HFF-Myc (cell line): ENCODE measurements around the gene HUS1.

ENCODE experiments used
- DNase-seq: peaks from one replicate; pipeline ENCODE4 v3.0.0-alpha.2; 2011; ENCODE audit warnings: low read depth; ENCODE audit errors: extremely low read depth
- H3K4me3 ChIP-seq: replicated peaks from 2 replicates; pipeline ENCODE4 v1.5.1; 2011; ENCODE audit warnings: low read depth, mild to moderate bottlenecking, control low read depth, low read length
- CTCF ChIP-seq: IDR thresholded peaks from 2 replicates; pipeline ENCODE4 v1.5.1; 2012; ENCODE audit warnings: mild to moderate bottlenecking, low read depth, low read length, control low read depth; ENCODE audit errors: missing control alignments

The HUS1 gene

DNA sequence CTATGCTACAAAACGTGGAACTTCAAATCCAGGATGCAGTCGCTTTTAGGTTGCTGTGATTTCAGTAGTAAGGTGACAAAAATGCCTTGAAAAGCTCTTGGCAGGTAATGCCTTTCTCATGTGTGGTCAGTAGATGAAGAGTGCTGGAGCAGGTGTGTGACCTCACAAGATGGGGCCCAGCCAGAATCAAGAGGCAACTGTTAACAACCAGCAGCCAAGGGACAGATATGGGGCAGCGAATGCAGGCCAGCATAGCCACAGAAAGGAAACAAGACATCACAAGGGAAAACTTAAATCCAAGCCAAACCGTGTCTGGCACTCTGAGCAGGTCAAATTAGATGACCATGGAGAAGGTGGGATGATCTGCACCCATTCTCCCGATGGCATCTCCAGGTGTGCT is 12.3 kb downstream of the HUS1 start:
- no peak for TF ChIP-seq CTCF
- H3K4me3 ChIP-seq = no peak overlapping the region
- no peak for DNase-seq

DNA sequence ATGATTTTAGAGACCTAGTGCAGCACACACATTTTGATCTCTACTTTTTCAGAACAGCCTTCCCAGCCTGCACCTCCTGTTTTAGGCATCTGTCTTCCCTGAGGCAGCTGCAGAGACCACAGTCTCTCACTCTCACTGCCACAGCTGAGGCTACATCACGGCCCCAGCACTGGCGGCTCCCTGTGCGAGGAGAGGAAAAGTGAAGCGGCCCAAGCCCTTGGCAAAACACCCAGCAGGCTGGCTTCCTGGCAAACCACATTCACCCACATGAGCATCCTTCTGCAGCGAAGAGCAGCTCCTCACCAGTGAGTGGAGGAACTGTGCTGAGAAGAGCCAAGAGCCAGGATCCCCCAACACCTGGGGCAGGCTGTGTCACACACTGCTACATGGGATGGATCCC is 14.0 kb downstream of the HUS1 start:
- H3K4me3 ChIP-seq = no peak overlapping the region
- DNase-seq = no peak
- no peak for TF ChIP-seq CTCF

DNA sequence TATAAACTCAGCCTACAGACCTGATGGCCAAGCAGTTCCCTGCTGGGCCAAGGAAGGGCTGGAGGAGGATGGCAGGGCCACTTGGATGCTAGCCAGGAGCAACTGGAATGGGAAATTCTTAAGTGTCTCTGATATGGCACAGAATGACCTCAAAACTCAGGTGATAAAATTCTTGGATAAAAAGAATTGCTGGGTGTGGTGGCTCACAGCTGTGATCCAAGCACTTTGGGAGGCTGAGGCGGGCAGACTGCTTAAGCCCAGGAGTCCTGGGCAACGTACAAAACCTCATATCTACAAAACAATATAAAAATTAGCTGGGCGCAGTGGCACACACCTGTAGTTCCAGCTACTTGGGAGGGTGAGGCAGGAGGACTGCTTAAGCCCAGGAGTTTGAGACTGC is 17.2 kb downstream of the HUS1 start:
- no peak for DNase-seq
- no peak for TF ChIP-seq CTCF
- no peak overlapping the region for H3K4me3 ChIP-seq

DNA sequence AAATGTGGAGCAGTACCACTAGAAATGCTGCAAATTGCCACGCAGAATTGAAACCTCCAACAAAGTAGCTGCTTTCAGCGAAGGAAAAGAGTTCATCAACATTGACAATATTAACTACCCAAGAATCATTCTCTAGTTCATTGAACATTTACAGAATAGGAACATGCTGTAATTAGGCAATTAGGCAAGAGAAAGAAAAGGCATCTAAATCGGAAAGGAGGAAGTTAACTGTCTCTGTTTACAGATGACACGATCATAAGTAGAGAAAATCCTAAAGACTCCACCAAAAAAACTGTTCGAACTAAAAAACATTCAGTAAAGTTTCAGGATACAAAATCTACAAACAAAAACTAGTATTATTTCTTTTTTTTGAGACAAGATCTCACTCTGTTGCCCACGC is 22.3 kb downstream of the HUS1 start:
- no peak for TF ChIP-seq CTCF
- DNase-seq = no peak
- no peak overlapping the region for H3K4me3 ChIP-seq

DNA sequence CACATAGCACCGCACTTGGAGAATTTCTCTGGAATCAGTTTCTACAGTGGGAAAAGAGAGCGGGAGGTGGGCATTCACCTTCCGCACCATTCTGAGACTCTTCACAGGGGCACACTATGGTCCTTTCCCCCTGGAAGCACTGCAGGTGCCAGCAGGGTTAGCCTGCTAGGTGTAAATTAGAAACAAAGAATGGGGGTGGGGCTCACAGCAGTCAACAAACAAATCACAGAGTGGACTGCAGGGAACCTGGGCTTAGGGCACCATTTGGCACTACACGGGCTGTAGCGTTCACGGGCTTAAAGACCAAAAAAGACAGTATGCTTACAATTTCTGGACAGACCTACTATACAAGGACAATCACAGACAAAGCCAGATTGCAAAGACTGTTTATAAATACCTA is 23.2 kb downstream of the HUS1 start:
- no peak for TF ChIP-seq CTCF
- DNase-seq = no peak
- H3K4me3 ChIP-seq = no peak overlapping the region

GRCh38 chr7:47954231-47954911 is 25.0 kb downstream of the HUS1 start:
- no peak overlapping the region for H3K4me3 ChIP-seq
- no peak for DNase-seq
- no peak for TF ChIP-seq CTCF

- no peak overlapping the region for H3K4me3 ChIP-seq
- no peak for TF ChIP-seq CTCF
- DNase-seq = no peak
Observed at GRCh38 chr7:47953822-47954221, 25.6 kb downstream of the HUS1 start.
